K562 (cell line): Measurements from ENCODE around the gene KANK4. TPM values are rescaled to one million over a fixed set of nuclear protein-coding genes. Genes with fewer than 3 reads are reported as not detected.

ENCODE experiments used
- ATAC-seq: fragments of 200-7000 bp; cut with Tn5 transposase; 3 replicates; pipeline ENCODE4 v1.9.1; 2020; ENCODE audit warnings: moderate library complexity
- BruUV-seq: library from RNA; stranded (reverse); fragments of 400-500 nt; replicated peaks from 2 replicates; lab custom pipeline; 2021; lab: Mats Ljungman, UMichigan
- CTCF ChIA-PET: fragments of 300-600 bp; formaldehyde crosslinking; extraction: SDS; loops from one replicate; lab custom pipeline; 2021; ENCODE audit warnings: low intra/inter-chr PET ratio; lab: Yijun Ruan, JAX
- POLR2A ChIA-PET: fragments of 300-600, 350-650 bp; sonication (Branson Sonifier 250); formaldehyde crosslinking; extraction: SDS; loops from one replicate; lab custom pipeline; 2021; ENCODE audit warnings: antibody characterized with exemption, inconsistent platforms; lab: Yijun Ruan, JAX
- DNase-seq, 4 experiments: peaks; one replicate each; pipeline versions ENCODE4 v3.0.0 to v3.0.0-alpha.2; 2011 to 2018; ENCODE audit warnings: low spot score in 3 of 4, mixed read lengths in 3 of 4; ENCODE audit errors: extremely low read depth in 1 of 4
- FAIRE-seq: peaks from 2 replicates; lab custom pipeline; 2011; peaks lifted over from hg19 to GRCh38; lab: Jason Lieb, UNC
- H2AFZ ChIP-seq: 2 replicates; pipeline ENCODE4 v1.6.0; 2011; ENCODE audit warnings: low read depth, low read length, control low read depth, inconsistent platforms
- H3K27ac ChIP-seq: fragments of 200-600 bp; 3 replicates; pipeline ENCODE4 v1.8.0; 2011; ENCODE audit warnings: low read depth, mild to moderate bottlenecking, control low read depth, inconsistent platforms, low read length, moderate library complexity, mixed read lengths; ENCODE audit errors: extremely low read depth
- H3K27me3 ChIP-seq, 2 experiments: fragments of 300-600 bp in 1 of 2; 2 replicates in 1 of 2; 3 replicates in 1 of 2; pipeline versions ENCODE4 v1.6.0 to v1.8.0; 2011; ENCODE audit warnings: inconsistent platforms in 2 of 2, low read length in 2 of 2, mild to moderate bottlenecking in 1 of 2, mixed read lengths in 1 of 2, moderate library complexity in 1 of 2; ENCODE audit not compliant: control insufficient read depth in 2 of 2, insufficient read depth in 2 of 2
- H3K36me3 ChIP-seq: fragments of 300-600 bp; 3 replicates; pipeline ENCODE4 v1.8.0; 2011; ENCODE audit warnings: mild to moderate bottlenecking, low read length, inconsistent platforms; ENCODE audit not compliant: control insufficient read depth, insufficient read depth
- H3K4me1 ChIP-seq, 2 experiments: fragments of 200-600 bp in 1 of 2; replicated peaks in 1 of 2; 2 replicates in 1 of 2; 3 replicates in 1 of 2; pipeline versions ENCODE4 v1.5.1 to v1.8.0; 2011; ENCODE audit warnings: inconsistent platforms in 2 of 2, low read length in 2 of 2, mild to moderate bottlenecking in 1 of 2, mixed read lengths in 1 of 2, moderate library complexity in 1 of 2; ENCODE audit not compliant: control insufficient read depth in 2 of 2, insufficient read depth in 2 of 2
- H3K4me2 ChIP-seq: 2 replicates; pipeline ENCODE4 v1.6.1; 2011; ENCODE audit warnings: low read length, control low read depth, inconsistent platforms, mixed read lengths; ENCODE audit not compliant: insufficient read depth
- H3K4me3 ChIP-seq: fragments of 200-600 bp; sonication (generic), shearing (Covaris generic); 2 replicates; pipeline ENCODE4 v1.5.1; 2016; ENCODE audit warnings: control low read depth, inconsistent platforms
- H3K79me2 ChIP-seq: fragments of 200-600 bp; 3 replicates; pipeline ENCODE4 v1.8.0; 2011; ENCODE audit warnings: low read length, inconsistent platforms; ENCODE audit not compliant: control insufficient read depth, insufficient read depth
- H3K9ac ChIP-seq, 2 experiments: 2 replicates each; pipeline versions ENCODE4 v1.6.0 to v1.6.1; 2011; ENCODE audit warnings: low read depth in 2 of 2, low read length in 2 of 2, control low read depth in 1 of 2, inconsistent platforms in 1 of 2, mild to moderate bottlenecking in 1 of 2, mixed read lengths in 1 of 2; ENCODE audit not compliant: insufficient read depth in 1 of 2
- H3K9me1 ChIP-seq: one replicate; pipeline ENCODE4 v1.6.0; 2011; ENCODE audit warnings: inconsistent platforms, mild to moderate bottlenecking, low read length, moderate library complexity; ENCODE audit not compliant: control insufficient read depth, insufficient read depth
- H3K9me3 ChIP-seq: replicated peaks from 2 replicates; pipeline ENCODE4 v1.5.1; 2011; ENCODE audit warnings: low read depth, low read length, inconsistent platforms; ENCODE audit not compliant: control insufficient read depth, insufficient read depth
- H4K20me1 ChIP-seq: replicated peaks from 2 replicates; pipeline ENCODE4 v1.6.1; 2011; ENCODE audit warnings: low read length, inconsistent platforms, mixed read lengths; ENCODE audit not compliant: control insufficient read depth, insufficient read depth
- ADNP ChIP-seq: fragments of 200-800 bp; sonication (Bioruptor generic); IDR thresholded peaks from 2 replicates; pipeline ENCODE4 v1.6.1; 2016; ENCODE audit warnings: missing genetic modification characterization, missing compliant biosample characterization
- CBX8 ChIP-seq: fragments of 200-600 bp; sonication (generic); IDR thresholded peaks from 2 replicates; pipeline ENCODE4 v1.6.1; 2012; ENCODE audit warnings: borderline replicate concordance, mixed run types, low read depth, mild to moderate bottlenecking, moderate library complexity, mixed read lengths, low read length, control low read depth, inconsistent platforms; ENCODE audit not compliant: poor library complexity, severe bottlenecking; ENCODE audit errors: extremely low read depth
- FOXP1 ChIP-seq: sonication (generic); formaldehyde crosslinking; IDR thresholded peaks from 2 replicates; pipeline ENCODE4 v1.8.0; 2022; ENCODE audit warnings: mild to moderate bottlenecking, missing genetic modification reagents
- ILF3 ChIP-seq: fragments of 450-650 bp; IDR thresholded peaks from 2 replicates; pipeline ENCODE4 v1.6.1; 2018; ENCODE audit warnings: antibody characterized with exemption, mild to moderate bottlenecking, moderate library complexity, borderline replicate concordance
- MCM7 ChIP-seq, 2 experiments: fragments of 450-650 bp; IDR thresholded peaks; 2 replicates each; pipeline ENCODE4 v1.6.1; 2016 to 2018
- RREB1 ChIP-seq: fragments of 250-450 bp; sonication (Bioruptor Pico); IDR thresholded peaks from 2 replicates; pipeline ENCODE4 v1.4.0; 2020
- TAF7 ChIP-seq: fragments of 450-650 bp; IDR thresholded peaks from 2 replicates; pipeline ENCODE4 v1.6.1; 2016; ENCODE audit warnings: missing genetic modification characterization, missing compliant biosample characterization
- TEAD4 ChIP-seq, 2 experiments: sonication (generic) in 1 of 2; formaldehyde crosslinking in 1 of 2; IDR thresholded peaks; 2 replicates each; pipeline versions ENCODE4 v1.6.1 to v1.8.0; 2012 to 2022; ENCODE audit warnings: borderline replicate concordance in 1 of 2, inconsistent platforms in 1 of 2, low read length in 1 of 2, mild to moderate bottlenecking in 1 of 2, missing genetic modification reagents in 1 of 2
- ZC3H11A ChIP-seq: IDR thresholded peaks from 2 replicates; pipeline ENCODE4 v1.6.1; 2012; ENCODE audit warnings: low read depth, low read length, improper control_type of control experiment
- ZFPM2 ChIP-seq: fragments of 250-450 bp; sonication (Bioruptor Pico); IDR thresholded peaks from 2 replicates; pipeline ENCODE4 v1.5.1; 2022; ENCODE audit warnings: mild to moderate bottlenecking
- ZNF280B ChIP-seq: fragments of 250-450 bp; sonication (Bioruptor Pico); IDR thresholded peaks from 2 replicates; pipeline ENCODE4 v1.5.1; 2021; ENCODE audit warnings: mild to moderate bottlenecking
- ZNF512 ChIP-seq: IDR thresholded peaks from 2 replicates; pipeline ENCODE4 v1.6.1; 2016; ENCODE audit warnings: missing genetic modification characterization, missing compliant biosample characterization
- WGBS: fragments of 100-300 bp; shearing (Covaris generic); methylation state at CpG from one replicate; pipeline ENCODE4 v1.1.6; 2016; ENCODE audit warnings: low coverage, mixed read lengths; ENCODE audit not compliant: insufficient coverage; ENCODE audit errors: missing lambda C conversion rate; 5-methylcytosine and 5-hydroxymethylcytosine counted together
- in situ Hi-C: fragments of 300-500 bp; cut with MboI; formaldehyde crosslinking; loops from 4 replicates; pipeline ENCODE4 v1.15.0; 2018; ENCODE audit warnings: inconsistent platforms, mixed read lengths
- intact Hi-C: fragments of 100-400 bp; cut with micrococcal nuclease; formaldehyde crosslinking; loops from 2 replicates; pipeline ENCODE4 v1.14.2; 2022
- polyA plus RNA-seq, 8 experiments: library from polyadenylated mRNA; depleted of rRNA in 4 of 8; stranded (reverse) in 5 of 8; unstranded in 3 of 8; fragments of >200 nt; fragmentation: Nextera tagmentation in 2 of 8; fragmentation: Illumina TruSeq in 1 of 8; extraction: Ambion mirVana in 2 of 8; extraction: Trizol in 1 of 8; gene quantifications; 2 replicates each; pipeline versions ENCODE4 v1.2.1 to v1.2.3, GENCODE V29; 2011 to 2014; ENCODE audit warnings: inconsistent platforms in 1 of 8, missing spikeins in 1 of 8
- total RNA-seq, 7 experiments: library from RNA; depleted of rRNA in 6 of 7; stranded (reverse); fragments of >200 nt in 6 of 7; fragmentation: Illumina TruSeq in 2 of 7; extraction: Trizol in 2 of 7; gene quantifications; 2 replicates each; pipeline versions ENCODE4 v1.2.1 to v1.2.3, GENCODE V29; 2011 to 2021; ENCODE audit warnings: low replicate concordance in 1 of 7

Gene KANK4
- total and polyA plus RNA-seq, 9 of the 15 experiments (the other 6 are each of a cell fraction or from before 2014, with no cell fraction given) = not detected

GRCh38 chr1:62259551-62259950 is 59.7 kb downstream of the KANK4 start (continued):
- TF ChIP-seq RREB1 = no peak

- H3K4me2 ChIP-seq = no peak overlapping the region
- FAIRE-seq (no peak), ATAC-seq (no peak), DNase-seq (no peak)
- intact Hi-C loops = no loop called here
- H3K27me3 ChIP-seq = peaks cover 6 to 21% of the 10 kb centered on the region in 2 experiments; a peak in 3 of 5 replicates
- CTCF ChIA-PET = no interaction called here
- in situ Hi-C loops = no loop called here
- POLR2A ChIA-PET = no interaction called here
- H3K9me3 ChIP-seq = no peaks in the 10 kb centered on the region
- no peaks in the 10 kb centered on the region for H3K9me1 ChIP-seq
- no peaks in the 10 kb centered on the region for H3K36me3 ChIP-seq
- H3K79me2 ChIP-seq = no peaks in the 10 kb centered on the region
- no peak overlapping the region for H3K9ac ChIP-seq
- WGBS = 0% methylated on average over 8 of the region's 10 CpGs
- no peak overlapping the region for H3K4me3 ChIP-seq
- H3K27ac ChIP-seq = no peak overlapping the region
- H4K20me1 ChIP-seq = no peaks in the 10 kb centered on the region
- no TSS peak for BruUV-seq
- H3K4me1 ChIP-seq = no peaks in the 10 kb centered on the region
- H2AFZ ChIP-seq = no peak overlapping the region
- TF ChIP-seq ZNF280B (CRISPR knock-in tag) (no peak), ILF3 (no peak), MCM7 (IDR thresholded peaks at IDR 0.05) (no peak), ZNF512 (no peak), TAF7 (tag) (no peak), CBX8 (no peak), TEAD4 (IDR thresholded peaks at IDR 0.05; ENCODE audit: low read length) (no peak), TEAD4 (CRISPR knock-in tag; IDR thresholded peaks at IDR 0.05; ENCODE audit: borderline replicate concordance) (no peak), ADNP (tag) (no peak), FOXP1 (CRISPR knock-in tag) (no peak), ZC3H11A (no peak), ZFPM2 (CRISPR knock-in tag) (no peak)
Observed at GRCh38 chr1:62250126-62250726, 69.0 kb downstream of the KANK4 start.
